Spleen (tissue), 11 donors: Measurements from ENCODE around the gene ARMC5. TPM values are rescaled to one million over a fixed set of nuclear protein-coding genes. Genes with fewer than 3 reads are reported as not detected.
A peak's percentile ranks its signal among the peaks of the same experiment; 100 is the strongest.

Experiments used
- DNase-seq: peaks from one replicate; pipeline ENCODE4 v3.0.0-alpha.2; 2020
- H3K27ac ChIP-seq, 8 donors: fragments of 200-600 bp; sonication (generic) in 7 of 8; 1 replicate in 4 of 8; 2 replicates in 4 of 8; pipeline versions ENCODE4 v1.5.0 to v1.8.0; 2016 to 2021; ENCODE audit warnings: inconsistent platforms in 4 of 8, mild to moderate bottlenecking in 4 of 8, moderate library complexity in 1 of 8
- H3K27me3 ChIP-seq, 7 donors: fragments of 200-600 bp; sonication (generic) in 6 of 7; replicated peaks in 1 of 7; 1 replicate in 4 of 7; 2 replicates in 3 of 7; pipeline versions ENCODE4 v1.5.0 to v1.8.0; 2016 to 2021; ENCODE audit warnings: inconsistent platforms in 3 of 7, mild to moderate bottlenecking in 1 of 7
- H3K36me3 ChIP-seq, 6 donors: fragments of 200-600 bp; sonication (generic) in 5 of 6; 1 replicate in 4 of 6; 2 replicates in 2 of 6; pipeline versions ENCODE4 v1.5.0 to v1.8.0; 2016 to 2021; ENCODE audit warnings: inconsistent platforms in 2 of 6
- H3K4me1 ChIP-seq, 6 donors: fragments of 200-600 bp; sonication (generic) in 5 of 6; 1 replicate in 3 of 6; 2 replicates in 3 of 6; pipeline versions ENCODE4 v1.5.0 to v1.8.0; 2016 to 2021; ENCODE audit warnings: inconsistent platforms in 3 of 6
- H3K4me3 ChIP-seq, 8 donors: fragments of 200-600 bp; sonication (generic) in 7 of 8; 1 replicate in 4 of 8; 2 replicates in 4 of 8; pipeline versions ENCODE4 v1.5.0 to v1.8.0; 2016 to 2021; ENCODE audit warnings: inconsistent platforms in 4 of 8, mild to moderate bottlenecking in 4 of 8, moderate library complexity in 2 of 8
- H3K9me3 ChIP-seq, 8 donors: fragments of 200-600 bp; sonication (generic) in 7 of 8; 1 replicate in 4 of 8; 2 replicates in 4 of 8; pipeline versions ENCODE4 v1.5.0 to v1.8.0; 2016 to 2021; ENCODE audit warnings: inconsistent platforms in 4 of 8
- POLR2A ChIP-seq, 3 donors: fragments of 450-650 bp; IDR thresholded peaks; one replicate each; pipeline ENCODE4 v1.5.1; 2017; ENCODE audit warnings: antibody characterized with exemption in 3 of 3, mild to moderate bottlenecking in 1 of 3
- POLR2AphosphoS5 ChIP-seq, 3 donors: sonication (generic); formaldehyde crosslinking; IDR thresholded peaks; one replicate each; pipeline ENCODE4 v1.5.1; 2017; ENCODE audit warnings: antibody characterized with exemption in 3 of 3
- WGBS, 5 donors: extraction: QIAGEN DNeasy Blood & Tissue Kit in 3 of 5; methylation state at CpG; one replicate each; pipeline versions ENCODE4 v1.1.5 to v1.1.7; 2013 to 2018; 5-methylcytosine and 5-hydroxymethylcytosine counted together
- intact Hi-C: fragments of 100-400 bp; cut with DNase I; formaldehyde crosslinking; loops from one replicate; pipeline ENCODE4 v1.15.0; 2023; ENCODE audit warnings: low total_unique reads
- polyA plus RNA-seq, 3 donors: library from polyadenylated mRNA; stranded (reverse); fragments of 200-250 nt; gene quantifications; one replicate each; pipeline ENCODE4 v1.2.1, GENCODE V29; 2013
- total RNA-seq, 7 donors: library from RNA; depleted of rRNA in 3 of 7; stranded (reverse); fragments of >200 nt in 3 of 7; fragmentation: NEBNext Ultra II Directional in 4 of 7; extraction: Animal tissue kit (Norgen Biotek cat#: 25700) in 4 of 7; gene quantifications; one replicate each; pipeline versions ENCODE4 v1.1.0 to v1.2.1, GENCODE V29; 2016 to 2021
- TF ChIP-seq, protein P1 (sequence below), 11 experiments: fragments of 200-600 bp in 7 of 11; fragments of 450-650 bp in 4 of 11; sonication (generic) in 4 of 11; IDR thresholded peaks in 8 of 11; conservative IDR thresholded peaks in 3 of 11; 1 replicate in 7 of 11; 2 replicates in 4 of 11; pipeline versions ENCODE4 v1.4.0 to v1.8.0; 2016 to 2021; ENCODE audit warnings: antibody characterized with exemption in 11 of 11, inconsistent platforms in 4 of 11, mild to moderate bottlenecking in 1 of 11
- donor health status: healthy with polysubstance abuse.
- donor health status: DM: no; HTN: no; CAD: no; lungs with moderate emphysema.
- donor health status: DM: no; HTN: no; CAD: no.
- donor health status: Bipolar disorder and iron deficiency.
- donor health status: healthy.
- donor health status: DM: no; HTN: no; CAD: no.
- donor health status: DM: yes; HTN: yes; CAD: no.

Gene ARMC5
- total and polyA plus RNA-seq, 10 donors = 8.8 to 23.5 (median 11.8) TPM

DNA sequence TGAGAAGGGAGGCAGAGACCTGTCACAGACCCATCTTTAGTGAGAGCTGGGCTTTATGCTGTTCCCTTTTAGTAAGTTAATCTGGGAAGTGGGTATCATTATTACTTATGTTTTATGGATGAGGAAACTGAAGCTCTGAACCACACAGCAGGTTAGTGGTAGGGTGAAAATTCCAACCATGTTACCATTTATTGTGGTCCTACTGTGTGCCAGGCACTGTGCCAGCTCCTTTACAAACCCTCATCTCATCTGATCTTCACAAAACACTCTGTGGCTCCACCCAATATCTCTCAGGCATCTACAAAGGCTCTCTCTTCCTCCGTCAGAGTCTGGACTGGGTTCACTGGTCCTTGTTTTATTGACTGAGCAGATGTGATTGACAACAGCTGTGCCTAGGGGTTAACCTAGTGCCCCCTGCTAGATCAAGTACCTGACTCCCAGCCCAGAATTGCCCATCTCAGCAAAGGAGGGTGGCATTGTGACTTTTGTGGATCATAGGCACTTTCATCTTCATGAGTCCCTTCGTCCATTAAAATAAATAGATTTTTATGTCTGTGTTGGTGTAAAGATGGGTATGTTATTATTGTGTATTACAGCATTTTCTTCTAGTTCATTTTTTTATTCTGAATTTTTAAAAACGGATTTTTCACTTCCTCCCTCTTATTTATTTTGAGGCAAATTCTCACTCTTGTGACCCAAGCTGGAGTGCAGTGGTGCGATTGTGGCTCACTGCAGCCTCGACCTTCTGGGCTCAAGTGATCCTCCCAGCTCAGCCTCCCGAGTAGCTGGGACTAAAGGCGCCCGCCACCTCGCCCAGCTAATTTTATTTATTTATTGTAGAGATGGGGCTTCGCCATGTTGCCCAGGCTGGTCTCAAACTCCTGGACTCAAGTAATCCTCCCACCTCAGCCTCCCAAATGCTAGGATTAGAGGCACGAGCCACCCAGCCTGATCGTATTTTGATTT is 15.8 kb downstream of the ARMC5 start:
- intact Hi-C loops = no loop called here
- no peak overlapping the region for H3K27ac ChIP-seq
- H3K4me3 ChIP-seq = no peak overlapping the region
- H3K27me3 ChIP-seq = peaks cover 0 to 73% (median 17%) of the 10 kb centered on the region in 7 donors
- H3K9me3 ChIP-seq = no peaks in the 10 kb centered on the region
- H3K4me1 ChIP-seq = peaks cover 9 to 75% (median 44%) of the 10 kb centered on the region in 6 donors
- no peak for TF ChIP-seq POLR2A (IDR thresholded peaks at IDR 0.05)
- TF ChIP-seq POLR2AphosphoS5 (IDR thresholded peaks at IDR 0.05) = no peak
- TF ChIP-seq, protein P1, sequence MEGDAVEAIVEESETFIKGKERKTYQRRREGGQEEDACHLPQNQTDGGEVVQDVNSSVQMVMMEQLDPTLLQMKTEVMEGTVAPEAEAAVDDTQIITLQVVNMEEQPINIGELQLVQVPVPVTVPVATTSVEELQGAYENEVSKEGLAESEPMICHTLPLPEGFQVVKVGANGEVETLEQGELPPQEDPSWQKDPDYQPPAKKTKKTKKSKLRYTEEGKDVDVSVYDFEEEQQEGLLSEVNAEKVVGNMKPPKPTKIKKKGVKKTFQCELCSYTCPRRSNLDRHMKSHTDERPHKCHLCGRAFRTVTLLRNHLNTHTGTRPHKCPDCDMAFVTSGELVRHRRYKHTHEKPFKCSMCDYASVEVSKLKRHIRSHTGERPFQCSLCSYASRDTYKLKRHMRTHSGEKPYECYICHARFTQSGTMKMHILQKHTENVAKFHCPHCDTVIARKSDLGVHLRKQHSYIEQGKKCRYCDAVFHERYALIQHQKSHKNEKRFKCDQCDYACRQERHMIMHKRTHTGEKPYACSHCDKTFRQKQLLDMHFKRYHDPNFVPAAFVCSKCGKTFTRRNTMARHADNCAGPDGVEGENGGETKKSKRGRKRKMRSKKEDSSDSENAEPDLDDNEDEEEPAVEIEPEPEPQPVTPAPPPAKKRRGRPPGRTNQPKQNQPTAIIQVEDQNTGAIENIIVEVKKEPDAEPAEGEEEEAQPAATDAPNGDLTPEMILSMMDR (IDR thresholded peaks at IDR 0.05 in 8 of 11, conservative IDR thresholded peaks at IDR 0.05 in 3 of 11) = no peak
- WGBS, 5 donors = 88 to 94% (median 89%) methylated on average over 12 of the region's 12 CpGs
- H3K36me3 ChIP-seq = peaks cover 0 to 50% (median 0%) of the 10 kb centered on the region in 6 donors
- no peak for DNase-seq

DNA sequence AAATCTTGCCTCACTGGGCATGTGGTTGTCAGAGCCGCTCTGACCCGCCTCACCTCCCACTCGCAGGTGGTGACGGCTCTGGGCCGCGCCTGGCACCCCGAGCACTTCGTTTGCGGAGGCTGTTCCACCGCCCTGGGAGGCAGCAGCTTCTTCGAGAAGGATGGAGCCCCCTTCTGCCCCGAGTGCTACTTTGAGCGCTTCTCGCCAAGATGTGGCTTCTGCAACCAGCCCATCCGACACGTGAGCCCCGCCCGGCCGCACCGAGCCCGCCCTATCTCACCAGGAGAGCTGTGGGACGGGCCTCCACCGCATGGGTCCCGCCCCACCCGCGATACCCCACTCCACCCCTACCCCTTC is 16.6 kb downstream of the ARMC5 start:
- Histone ChIP-seq H3K36me3 (peaks cover 0 to 50% (median 0%) of the 10 kb centered on the region in 6 donors), H3K27ac (peak overlapping the region in 2 of 8 donors; percentile 75 to 84), H3K27me3 (peaks cover 0 to 72% (median 17%) of the 10 kb centered on the region in 7 donors), H3K4me3 (peak overlapping the region in 4 of 8 donors; percentile 52 to 80 (median 60)), H3K9me3 (no peaks in the 10 kb centered on the region), H3K4me1 (peaks cover 11 to 81% (median 49%) of the 10 kb centered on the region in 6 donors)
- 75 to 94% (median 87%) methylated on average over 26 of the region's 26 CpGs for WGBS, 5 donors
- TF ChIP-seq POLR2A (IDR thresholded peaks at IDR 0.05) (no peak), POLR2AphosphoS5 (IDR thresholded peaks at IDR 0.05) (no peak)
- TF ChIP-seq, protein P1 (IDR thresholded peaks at IDR 0.05 in 8 of 11, conservative IDR thresholded peaks at IDR 0.05 in 3 of 11) = no peak
- DNase-seq = peak; percentile 78
- intact Hi-C loops = no loop called here

- DNase-seq = peak; percentile 96
- peak; percentile 85 to 89 (median 86) for TF ChIP-seq POLR2AphosphoS5 (IDR thresholded peaks at IDR 0.05)
- TF ChIP-seq, protein P1 (IDR thresholded peaks at IDR 0.05 in 8 of 11, conservative IDR thresholded peaks at IDR 0.05 in 3 of 11) = no peak
- Histone ChIP-seq H3K27me3 (peaks cover 0 to 69% (median 14%) of the 10 kb centered on the region in 7 donors), H3K36me3 (peaks cover 0 to 50% (median 0%) of the 10 kb centered on the region in 6 donors), H3K4me3 (peak overlapping the region; percentile 35 to 80 (median 46)), H3K4me1 (peaks cover 6 to 81% (median 48%) of the 10 kb centered on the region in 6 donors), H3K9me3 (no peaks in the 10 kb centered on the region), H3K27ac (peak overlapping the region in 6 of 8 donors; percentile 32 to 84 (median 63))
- intact Hi-C loops = no loop called here
- WGBS, 5 donors = 11 to 45% (median 20%) methylated on average over 43 to 68 of the region's 68 CpGs
Observed at GRCh38 chr16:31476303-31477219, 17.3 kb downstream of the ARMC5 start.
